Measurements from ENCODE around the gene RDH11.

The RDH11 gene

DNA sequence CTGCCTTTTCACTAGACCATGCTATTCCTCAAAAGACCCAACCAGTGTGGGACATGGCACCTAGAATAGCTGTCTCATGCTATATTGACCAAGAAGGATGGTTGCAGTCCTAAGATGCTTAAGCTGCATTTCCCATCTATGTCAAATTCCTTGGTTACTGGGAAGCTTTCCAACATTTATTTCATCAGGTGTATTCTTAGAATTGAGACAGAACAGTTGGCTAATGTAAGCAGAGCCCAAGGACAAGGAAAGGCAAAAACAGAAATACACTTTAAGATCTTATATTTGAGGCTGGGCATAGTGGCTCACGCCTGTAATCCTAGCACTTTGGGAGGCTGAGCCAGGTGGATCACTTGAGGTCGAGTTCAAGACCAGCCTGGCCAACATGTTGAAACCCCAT, 51.1 kb downstream of the RDH11 start:
- DNase-seq, result no peak

- DNase-seq, result no peak
Observed at GRCh38 chr14:67643713-67644112, 51.9 kb downstream of the RDH11 start.

GRCh38 chr14:67641902-67642749, 53.4 kb downstream of the RDH11 start:
- no peak for DNase-seq

GRCh38 chr14:67641480-67641879, 54.1 kb downstream of the RDH11 start:
- no peak for DNase-seq

DNA sequence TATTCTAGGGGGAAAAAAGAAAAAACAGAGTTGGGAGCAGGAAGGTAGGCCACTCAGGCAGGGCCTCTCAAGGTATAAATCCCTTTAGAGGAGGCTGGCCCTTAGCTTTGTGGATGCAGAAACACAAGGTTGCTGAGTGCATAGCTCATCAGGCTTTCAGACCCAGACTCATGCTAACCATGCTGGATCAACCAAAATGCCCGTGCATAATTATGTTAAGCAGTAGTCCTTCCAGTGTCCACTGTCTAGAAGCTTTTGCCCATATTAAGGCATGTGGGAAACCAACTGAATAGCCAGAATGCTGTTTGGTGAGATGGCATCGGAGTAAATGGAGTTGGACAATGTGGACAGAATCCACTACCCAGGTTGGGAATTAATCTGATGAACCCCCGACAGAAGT, 56.9 kb downstream of the RDH11 start:
- DNase-seq, result no peak

GRCh38 chr14:67636361-67636919, 59.1 kb downstream of the RDH11 start:
- DNase-seq, result no peak

- DNase-seq, result no peak
Observed at GRCh38 chr14:67633451-67634147, 62.0 kb downstream of the RDH11 start.

GRCh38 chr14:67630938-67631337, 64.6 kb downstream of the RDH11 start:
- DNase-seq, result no peak

DNA sequence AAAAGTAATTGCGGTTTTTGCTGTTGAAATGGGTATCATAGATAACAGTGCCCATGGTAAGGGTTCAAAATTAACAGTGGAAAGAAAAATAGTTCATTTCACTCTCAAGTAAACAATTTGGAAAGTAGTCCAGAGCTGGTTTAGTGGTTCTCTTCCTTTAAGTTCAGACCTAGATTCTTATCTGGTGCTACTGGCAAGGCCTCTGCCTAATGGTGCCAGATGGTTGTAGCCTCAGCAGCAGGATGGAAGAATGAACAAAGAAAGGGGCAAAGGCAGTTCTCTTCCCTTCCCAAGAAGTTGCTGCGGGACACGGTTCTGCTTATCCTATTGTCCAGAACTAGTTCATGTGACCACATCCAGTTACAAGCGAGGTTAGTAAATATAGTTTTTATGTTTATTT, 65.4 kb downstream of the RDH11 start:
- DNase-seq, result no peak

DNA sequence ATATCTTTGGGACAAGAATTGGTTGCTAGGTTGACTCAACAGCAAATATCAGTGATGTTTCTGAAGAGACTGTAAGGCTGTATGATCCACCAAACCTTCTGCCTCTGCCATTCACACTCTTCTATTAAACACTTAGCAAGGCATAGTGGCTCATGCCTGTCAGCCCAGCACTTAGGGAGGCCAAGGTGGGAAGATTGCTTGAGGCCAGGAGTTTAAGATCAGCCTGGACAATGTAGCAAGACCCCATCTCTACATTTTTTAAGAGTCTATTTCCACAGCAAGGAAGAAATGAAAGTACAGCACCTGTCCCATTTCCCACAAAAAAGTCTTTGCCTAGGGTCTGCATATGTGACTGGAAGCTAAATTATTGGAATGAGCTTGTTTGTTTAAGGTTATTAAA, 68.0 kb downstream of the RDH11 start:
- no peak for DNase-seq

Data from stimulated activated CD4-positive, alpha-beta T cell treated with anti-CD3 and anti-CD28 coated beads, Interleukin-4, amount 100 ng/mL, for 4 hours (primary cell).